Muscle layer of duodenum (tissue), 2 donors: ENCODE data around the gene VPS11.

Experiments used
- H3K27ac ChIP-seq: one replicate; pipeline ENCODE4 v1.7.0; 2013; ENCODE audit warnings: mild to moderate bottlenecking, low read length
- H3K27me3 ChIP-seq: one replicate; pipeline ENCODE4 v1.7.0; 2013; ENCODE audit warnings: low read depth, mild to moderate bottlenecking, control low read depth, low read length
- H3K36me3 ChIP-seq, 2 donors: one replicate each; pipeline ENCODE4 v1.7.0; 2013; ENCODE audit warnings: low read length in 2 of 2, control low read depth in 1 of 2, mild to moderate bottlenecking in 1 of 2; ENCODE audit not compliant: insufficient read depth in 2 of 2, control insufficient read depth in 1 of 2
- H3K4me1 ChIP-seq, 2 donors: one replicate each; pipeline ENCODE4 v1.7.0; 2013; ENCODE audit warnings: low read length in 2 of 2, mild to moderate bottlenecking in 2 of 2, control low read depth in 1 of 2, moderate library complexity in 1 of 2; ENCODE audit not compliant: insufficient read depth in 2 of 2, control insufficient read depth in 1 of 2
- H3K4me3 ChIP-seq, 2 donors: one replicate each; pipeline ENCODE4 v1.7.0; 2013; ENCODE audit warnings: low read length in 2 of 2, low read depth in 1 of 2, mild to moderate bottlenecking in 1 of 2
- H3K9me3 ChIP-seq, 2 donors: one replicate each; pipeline ENCODE4 v1.7.0; 2013; ENCODE audit warnings: low read length in 2 of 2, control low read depth in 1 of 2, mild to moderate bottlenecking in 1 of 2; ENCODE audit not compliant: control insufficient read depth in 1 of 2
- donor health status: healthy.

Gene VPS11

GRCh38 chr11:119117004-119117706, 49.5 kb downstream of the VPS11 start:
- Histone ChIP-seq H3K27ac (no peak overlapping the region), H3K36me3 (peaks cover 27 to 31% of the 10 kb centered on the region in 2 donors)

GRCh38 chr11:119118227-119118626, 50.6 kb downstream of the VPS11 start:
- H3K9me3 ChIP-seq, result no peaks in the 10 kb centered on the region
- H3K27me3 ChIP-seq, result no peaks in the 10 kb centered on the region
- no peak overlapping the region for H3K27ac ChIP-seq
- H3K4me3 ChIP-seq, result no peak overlapping the region
- H3K36me3 ChIP-seq, result peaks cover 20 to 23% of the 10 kb centered on the region in 2 donors
- peaks cover 4 to 19% of the 10 kb centered on the region in 2 donors for H3K4me1 ChIP-seq

More at GRCh38 chr11:119117004-119117706, 49.5 kb downstream of the VPS11 start:
- Histone ChIP-seq H3K27me3 (no peaks in the 10 kb centered on the region), H3K4me1 (peaks cover 0 to 9% of the 10 kb centered on the region in 2 donors), H3K4me3 (no peak overlapping the region), H3K9me3 (no peaks in the 10 kb centered on the region)

- H3K4me1 ChIP-seq, result peaks cover 4 to 19% of the 10 kb centered on the region in 2 donors
- H3K4me3 ChIP-seq, result no peak overlapping the region
- no peak overlapping the region for H3K27ac ChIP-seq
- H3K36me3 ChIP-seq, result peaks cover 16 to 18% of the 10 kb centered on the region in 2 donors
- H3K9me3 ChIP-seq, result no peaks in the 10 kb centered on the region
- no peaks in the 10 kb centered on the region for H3K27me3 ChIP-seq
These were observed 51.3 kb downstream of the VPS11 start for GRCh38 chr11:119118946-119119345.

GRCh38 chr11:119120639-119121007, 53.0 kb downstream of the VPS11 start:
- no peaks in the 10 kb centered on the region for H3K27me3 ChIP-seq
- peaks cover 15 to 18% of the 10 kb centered on the region in 2 donors for H3K36me3 ChIP-seq
- peak overlapping the region; percentile 92 to 95 for H3K4me3 ChIP-seq
- no peaks in the 10 kb centered on the region for H3K9me3 ChIP-seq
- peak overlapping the region; percentile 85 for H3K27ac ChIP-seq
- peaks cover 4 to 19% of the 10 kb centered on the region in 2 donors for H3K4me1 ChIP-seq

GRCh38 chr11:119121008-119121810, 53.6 kb downstream of the VPS11 start, which contains the start of gene HINFP:
Gene HINFP (plus strand): TSS chr11:119121580. CDS start chr11:119126945, 5,365 bp downstream.
- H3K27ac ChIP-seq, result peak within 1 kb of the TSS; percentile 85
- peaks cover 10 to 14% of the 10 kb centered on the region in 2 donors for H3K36me3 ChIP-seq
- H3K4me1 ChIP-seq, result peaks cover 4 to 19% of the 10 kb centered on the region in 2 donors
- no peaks in the 10 kb centered on the region for H3K9me3 ChIP-seq
- peak within 1 kb of the TSS; percentile 92 to 95 for H3K4me3 ChIP-seq
- H3K27me3 ChIP-seq, result no peaks in the 10 kb centered on the region

- no peaks in the 10 kb centered on the region for H3K9me3 ChIP-seq
- H3K27me3 ChIP-seq, result no peaks in the 10 kb centered on the region
- H3K4me1 ChIP-seq, result peaks cover 4 to 19% of the 10 kb centered on the region in 2 donors
- H3K27ac ChIP-seq, result peak overlapping the region; percentile 85
- H3K4me3 ChIP-seq, result peak overlapping the region; percentile 92 to 95
- peaks cover 7 to 14% of the 10 kb centered on the region in 2 donors for H3K36me3 ChIP-seq
These were observed 54.1 kb downstream of the VPS11 start for GRCh38 chr11:119121811-119122124.

GRCh38 chr11:119125821-119126220, 58.2 kb downstream of the VPS11 start:
- no peaks in the 10 kb centered on the region for H3K27me3 ChIP-seq
- H3K27ac ChIP-seq, result no peak overlapping the region
- peaks cover 7 to 36% of the 10 kb centered on the region in 2 donors for H3K36me3 ChIP-seq

GRCh38 chr11:119126675-119127268, 59.2 kb downstream of the VPS11 start:
- Histone ChIP-seq H3K36me3 (peaks cover 13 to 44% of the 10 kb centered on the region in 2 donors), H3K4me3 (no peak overlapping the region), H3K27ac (peak overlapping the region; percentile 65), H3K27me3 (no peaks in the 10 kb centered on the region), H3K9me3 (no peaks in the 10 kb centered on the region), H3K4me1 (peaks cover 4 to 13% of the 10 kb centered on the region in 2 donors)

More at GRCh38 chr11:119125821-119126220, 58.2 kb downstream of the VPS11 start:
- peaks cover 4 to 14% of the 10 kb centered on the region in 2 donors for H3K4me1 ChIP-seq
- H3K9me3 ChIP-seq, result no peaks in the 10 kb centered on the region
- no peak overlapping the region for H3K4me3 ChIP-seq

GRCh38 chr11:119130662-119131061, 63.0 kb downstream of the VPS11 start:
- no peak overlapping the region for H3K4me3 ChIP-seq
- H3K9me3 ChIP-seq, result no peaks in the 10 kb centered on the region
- H3K27me3 ChIP-seq, result no peaks in the 10 kb centered on the region
- no peak overlapping the region for H3K27ac ChIP-seq
- peaks cover 37 to 57% of the 10 kb centered on the region in 2 donors for H3K36me3 ChIP-seq
- no peaks in the 10 kb centered on the region for H3K4me1 ChIP-seq
